Neural cell (in vitro differentiated cells): Measurements from ENCODE around the gene FUT8. TPM values are rescaled to one million over a fixed set of nuclear protein-coding genes. Genes with fewer than 3 reads are reported as not detected.

ENCODE experiments used
- H2AFZ ChIP-seq: fragments of 200-600, 300-800 bp; sonication (generic), shearing (Covaris generic); 2 replicates; pipeline ENCODE4 v1.6.0; 2014; ENCODE audit warnings: low read depth, mild to moderate bottlenecking, antibody characterized with exemption, low read length, moderate library complexity
- H3F3A ChIP-seq: fragments of 200-600 bp; shearing (Covaris generic); 2 replicates; pipeline ENCODE4 v1.6.1; 2016; ENCODE audit warnings: mild to moderate bottlenecking, moderate library complexity, mixed read lengths, antibody characterized with exemption, low read length; ENCODE audit not compliant: insufficient read depth, poor library complexity, severe bottlenecking
- H3K27ac ChIP-seq: fragments of 200-600, 300-800 bp; sonication (generic), shearing (Covaris generic); 2 replicates; pipeline ENCODE4 v1.5.1; 2014; ENCODE audit warnings: mild to moderate bottlenecking, low read length, moderate library complexity
- H3K27me3 ChIP-seq: fragments of 300-800, 200-600 bp; sonication (generic), shearing (Covaris generic); 2 replicates; pipeline ENCODE4 v1.6.0; 2014; ENCODE audit warnings: mild to moderate bottlenecking, low read depth, low read length, moderate library complexity; ENCODE audit not compliant: insufficient read depth
- H3K36me3 ChIP-seq: fragments of 300-800, 200-600 bp; sonication (generic), shearing (Covaris generic); 2 replicates; pipeline ENCODE4 v1.5.1; 2014; ENCODE audit warnings: mild to moderate bottlenecking, antibody characterized with exemption, low read length, moderate library complexity; ENCODE audit not compliant: insufficient read depth
- H3K4me2 ChIP-seq: fragments of 300-800, 200-600 bp; sonication (generic), shearing (Covaris generic); 2 replicates; pipeline ENCODE4 v1.6.0; 2014; ENCODE audit warnings: mild to moderate bottlenecking, low read length
- H3K4me3 ChIP-seq: fragments of 300-800, 200-600 bp; sonication (generic), shearing (Covaris generic); 2 replicates; pipeline ENCODE4 v1.5.1; 2014; ENCODE audit warnings: mild to moderate bottlenecking, low read length, moderate library complexity
- H3K79me2 ChIP-seq: fragments of 200-600 bp; shearing (Covaris generic); replicated peaks from 2 replicates; pipeline ENCODE4 v1.6.0; 2014; ENCODE audit warnings: mild to moderate bottlenecking, low read length, moderate library complexity; ENCODE audit not compliant: insufficient read depth
- H3K9ac ChIP-seq: fragments of 300-800, 200-600 bp; sonication (generic), shearing (Covaris generic); 2 replicates; pipeline ENCODE4 v1.6.1; 2016; ENCODE audit warnings: mild to moderate bottlenecking, low read length, mixed read lengths
- H3K9me2 ChIP-seq: fragments of 200-600 bp; shearing (Covaris generic); 2 replicates; pipeline ENCODE4 v1.6.1; 2016; ENCODE audit warnings: mild to moderate bottlenecking, low read length, mixed read lengths; ENCODE audit not compliant: insufficient read depth
- H3K9me3 ChIP-seq: fragments of 200-600, 300-800 bp; sonication (generic), shearing (Covaris generic); 2 replicates; pipeline ENCODE4 v1.6.1; 2016; ENCODE audit warnings: mild to moderate bottlenecking, mixed run types, low read length, moderate library complexity, mixed read lengths
- H4K20me1 ChIP-seq: fragments of 200-600 bp; shearing (Covaris generic); 2 replicates; pipeline ENCODE4 v1.6.1; 2016; ENCODE audit warnings: mild to moderate bottlenecking, mixed run types; ENCODE audit not compliant: insufficient read depth
- CTCF ChIP-seq: fragments of 450-650 bp; IDR thresholded peaks from 2 replicates; pipeline ENCODE4 v1.5.1; 2014; ENCODE audit warnings: antibody characterized with exemption, mild to moderate bottlenecking, moderate library complexity; ENCODE audit not compliant: poor library complexity, severe bottlenecking
- EP300 ChIP-seq: fragments of 450-650 bp; conservative IDR thresholded peaks from 2 replicates; pipeline ENCODE4 v1.6.1; 2014; ENCODE audit warnings: antibody characterized with exemption, mild to moderate bottlenecking, moderate library complexity; ENCODE audit not compliant: poor library complexity, severe bottlenecking
- EZH2 ChIP-seq: fragments of 200-600, 300-800 bp; shearing (Covaris generic), sonication (generic); IDR thresholded peaks from 2 replicates; pipeline ENCODE4 v1.6.1; 2014; ENCODE audit warnings: antibody characterized with exemption, low read length, borderline replicate concordance, mild to moderate bottlenecking; ENCODE audit not compliant: insufficient read depth, poor library complexity, severe bottlenecking
- MXI1 ChIP-seq: fragments of 450-650 bp; conservative IDR thresholded peaks from 2 replicates; pipeline ENCODE4 v1.6.1; 2014; ENCODE audit warnings: antibody characterized with exemption, mild to moderate bottlenecking; ENCODE audit not compliant: poor library complexity, severe bottlenecking
- POLR2AphosphoS5 ChIP-seq: IDR thresholded peaks from 2 replicates; pipeline ENCODE4 v1.6.1; 2012
- RAD21 ChIP-seq: fragments of 450-650 bp; conservative IDR thresholded peaks from 2 replicates; pipeline ENCODE4 v1.6.1; 2014; ENCODE audit warnings: antibody characterized with exemption, mild to moderate bottlenecking, moderate library complexity
- SMC3 ChIP-seq: fragments of 450-650 bp; conservative IDR thresholded peaks from 2 replicates; pipeline ENCODE4 v1.6.1; 2014; ENCODE audit warnings: antibody characterized with exemption, mild to moderate bottlenecking, moderate library complexity; ENCODE audit not compliant: poor library complexity
- TAF1 ChIP-seq: IDR thresholded peaks from 2 replicates; pipeline ENCODE4 v1.6.1; 2012; ENCODE audit warnings: low read depth
- polyA plus RNA-seq: library from polyadenylated mRNA; depleted of rRNA; stranded (reverse); fragments of >200 nt; gene quantifications from 2 replicates; pipeline ENCODE4 v1.2.3, GENCODE V29; 2014
- TF ChIP-seq, protein P1 (sequence below): IDR thresholded peaks from 2 replicates; pipeline ENCODE4 v1.6.1; 2012; ENCODE audit warnings: borderline replicate concordance

Gene FUT8
- polyA plus RNA-seq, 1 donor from 2014 or later, result 72.8 TPM

DNA sequence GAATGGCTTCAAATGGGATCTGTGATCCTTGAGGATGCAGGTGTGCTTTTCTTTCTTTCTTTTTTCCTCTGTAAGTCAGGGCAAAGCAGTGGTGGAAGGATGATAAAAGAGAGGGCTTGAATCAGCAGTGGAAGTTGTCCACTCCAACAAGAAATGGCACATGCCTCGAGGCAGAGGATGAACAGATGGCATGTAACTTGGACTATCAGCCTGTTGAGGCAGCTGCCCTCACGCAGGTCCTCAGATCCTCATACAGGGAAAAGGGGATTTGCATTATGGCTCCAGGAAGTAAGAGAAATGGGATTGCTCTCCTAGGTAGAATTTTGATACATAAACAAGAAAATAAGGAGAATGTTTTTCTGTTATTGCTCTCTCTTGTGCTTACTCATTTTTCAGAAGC, 368.0 kb downstream of the FUT8 start:
- TF ChIP-seq, protein P1, sequence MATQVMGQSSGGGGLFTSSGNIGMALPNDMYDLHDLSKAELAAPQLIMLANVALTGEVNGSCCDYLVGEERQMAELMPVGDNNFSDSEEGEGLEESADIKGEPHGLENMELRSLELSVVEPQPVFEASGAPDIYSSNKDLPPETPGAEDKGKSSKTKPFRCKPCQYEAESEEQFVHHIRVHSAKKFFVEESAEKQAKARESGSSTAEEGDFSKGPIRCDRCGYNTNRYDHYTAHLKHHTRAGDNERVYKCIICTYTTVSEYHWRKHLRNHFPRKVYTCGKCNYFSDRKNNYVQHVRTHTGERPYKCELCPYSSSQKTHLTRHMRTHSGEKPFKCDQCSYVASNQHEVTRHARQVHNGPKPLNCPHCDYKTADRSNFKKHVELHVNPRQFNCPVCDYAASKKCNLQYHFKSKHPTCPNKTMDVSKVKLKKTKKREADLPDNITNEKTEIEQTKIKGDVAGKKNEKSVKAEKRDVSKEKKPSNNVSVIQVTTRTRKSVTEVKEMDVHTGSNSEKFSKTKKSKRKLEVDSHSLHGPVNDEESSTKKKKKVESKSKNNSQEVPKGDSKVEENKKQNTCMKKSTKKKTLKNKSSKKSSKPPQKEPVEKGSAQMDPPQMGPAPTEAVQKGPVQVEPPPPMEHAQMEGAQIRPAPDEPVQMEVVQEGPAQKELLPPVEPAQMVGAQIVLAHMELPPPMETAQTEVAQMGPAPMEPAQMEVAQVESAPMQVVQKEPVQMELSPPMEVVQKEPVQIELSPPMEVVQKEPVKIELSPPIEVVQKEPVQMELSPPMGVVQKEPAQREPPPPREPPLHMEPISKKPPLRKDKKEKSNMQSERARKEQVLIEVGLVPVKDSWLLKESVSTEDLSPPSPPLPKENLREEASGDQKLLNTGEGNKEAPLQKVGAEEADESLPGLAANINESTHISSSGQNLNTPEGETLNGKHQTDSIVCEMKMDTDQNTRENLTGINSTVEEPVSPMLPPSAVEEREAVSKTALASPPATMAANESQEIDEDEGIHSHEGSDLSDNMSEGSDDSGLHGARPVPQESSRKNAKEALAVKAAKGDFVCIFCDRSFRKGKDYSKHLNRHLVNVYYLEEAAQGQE, result no peak
- TF ChIP-seq TAF1 (no peak), SMC3 (no peak), EP300 (no peak), RAD21 (no peak)
- H3K4me2 ChIP-seq, result no peak overlapping the region
- no peak overlapping the region for H3K27ac ChIP-seq
- no peak overlapping the region for H3K4me3 ChIP-seq
- no peaks in the 10 kb centered on the region for H3K9me3 ChIP-seq
- no peaks in the 10 kb centered on the region for H3F3A ChIP-seq
- no peaks in the 10 kb centered on the region for H3K79me2 ChIP-seq
- no peaks in the 10 kb centered on the region for H4K20me1 ChIP-seq
- no peak overlapping the region for H2AFZ ChIP-seq
- no peaks in the 10 kb centered on the region for H3K9me2 ChIP-seq
- no peak overlapping the region for H3K9ac ChIP-seq
- no peaks in the 10 kb centered on the region for H3K27me3 ChIP-seq
- H3K36me3 ChIP-seq, result no peaks in the 10 kb centered on the region

- Histone ChIP-seq H3K27ac (no peak overlapping the region), H3K9me2 (no peaks in the 10 kb centered on the region), H2AFZ (no peak overlapping the region), H3F3A (no peaks in the 10 kb centered on the region), H3K27me3 (no peaks in the 10 kb centered on the region), H3K9me3 (no peaks in the 10 kb centered on the region), H3K9ac (no peak overlapping the region), H3K4me2 (no peak overlapping the region), H3K36me3 (no peaks in the 10 kb centered on the region), H4K20me1 (no peaks in the 10 kb centered on the region), H3K79me2 (no peaks in the 10 kb centered on the region), H3K4me3 (no peak overlapping the region)
- TF ChIP-seq POLR2AphosphoS5 (no peak), TAF1 (no peak), EZH2 (no peak), RAD21 (no peak), MXI1 (no peak), CTCF (no peak), EP300 (no peak), SMC3 (no peak)
- TF ChIP-seq, protein P1, result no peak
These were observed 370.6 kb downstream of the FUT8 start for GRCh38 chr14:65783101-65783500.
